Heart right ventricle (tissue), 16 donors: ENCODE data around the gene FXR1. TPM values are rescaled to one million over a fixed set of nuclear protein-coding genes. Genes with fewer than 3 reads are reported as not detected.

Experiments used
- ATAC-seq, 8 donors: fragments of 200-7000 bp; cut with Tn5 transposase; one replicate each; pipeline ENCODE4 v1.9.1; 2020; ENCODE audit warnings: mild to moderate bottlenecking in 8 of 8, moderate library complexity in 8 of 8, moderate number of reproducible peaks in 1 of 8
- DNase-seq, 2 donors: peaks; one replicate each; pipeline ENCODE4 v3.0.0-alpha.2; 2020
- H3K27ac ChIP-seq, 10 donors: fragments of 200-600 bp; sonication (generic) in 2 of 10; one replicate each; pipeline versions ENCODE4 v1.5.0 to v1.8.0; 2020 to 2022; ENCODE audit warnings: mild to moderate bottlenecking in 3 of 10
- H3K27me3 ChIP-seq, 7 donors: fragments of 200-600 bp; one replicate each; pipeline ENCODE4 v1.8.0; 2021 to 2022; ENCODE audit warnings: mild to moderate bottlenecking in 2 of 7
- H3K36me3 ChIP-seq, 9 donors: fragments of 200-600 bp; sonication (generic) in 1 of 9; one replicate each; pipeline versions ENCODE4 v1.5.0 to v1.8.0; 2020 to 2022; ENCODE audit warnings: mild to moderate bottlenecking in 2 of 9
- H3K4me1 ChIP-seq, 9 donors: fragments of 200-600 bp; sonication (generic) in 1 of 9; one replicate each; pipeline versions ENCODE4 v1.5.0 to v1.8.0; 2020 to 2022; ENCODE audit warnings: mild to moderate bottlenecking in 4 of 9
- H3K4me3 ChIP-seq, 10 donors: fragments of 200-600 bp; sonication (generic) in 2 of 10; one replicate each; pipeline versions ENCODE4 v1.5.0 to v1.8.0; 2020 to 2022; ENCODE audit warnings: mild to moderate bottlenecking in 7 of 10, moderate library complexity in 2 of 10
- H3K9me3 ChIP-seq, 11 donors: fragments of 200-600 bp in 10 of 11; sonication (generic) in 2 of 11; one replicate each; pipeline versions ENCODE4 v1.5.0 to v1.8.0; 2013 to 2022; ENCODE audit warnings: mild to moderate bottlenecking in 2 of 11, control low read depth in 1 of 11, moderate library complexity in 1 of 11
- CTCF ChIP-seq, 9 donors: fragments of 200-600 bp; sonication (generic) in 2 of 9; IDR thresholded peaks; one replicate each; pipeline versions ENCODE4 v1.5.0 to v1.8.0; 2021 to 2022; ENCODE audit warnings: antibody characterized with exemption in 9 of 9, mild to moderate bottlenecking in 5 of 9, moderate library complexity in 1 of 9
- whole genome bisulfite sequencing, 2 donors: extraction: QIAGEN DNeasy Blood & Tissue Kit; methylation state at CpG; one replicate each; pipeline ENCODE4 v1.1.7; 2013; ENCODE audit warnings: inconsistent platforms in 1 of 2; 5-methylcytosine and 5-hydroxymethylcytosine counted together
- intact Hi-C, 10 donors: fragments of 100-400 bp; cut with DNase I; formaldehyde crosslinking; loops; one replicate each; pipeline versions ENCODE4 v1.11.1 to v1.14.2; 2022
- polyA plus RNA-seq, 2 donors: library from polyadenylated mRNA; stranded (reverse); fragments of 200-250 nt; gene quantifications; one replicate each; pipeline ENCODE4 v1.2.3, GENCODE V29; 2013
- total RNA-seq, 10 donors: library from RNA; stranded (reverse); fragmentation: NEBNext Ultra II Directional in 3 of 10; extraction: Animal tissue kit (Norgen Biotek cat#: 25700) in 3 of 10; gene quantifications; one replicate each; pipeline versions ENCODE4 v1.2.1 to v1.2.4, GENCODE V29; 2021 to 2023
- donor health status: Arrhythmogenic right ventricular cardiomyopathy.
- donor health status: ischemic (EF 13 %, LVEDD 7.1; RV severe dilation, severe dysfunction).
- donor health status: healthy with polysubstance abuse.
- donor health status: DM: no; HTN: yes; CAD: no.
- donor health status: DM: no; HTN: no; CAD: no.
- donor health status: ischemic (EF 25% LVEDD 6.9; RV normal size, moderate dysfunction).
- donor health status: ischemic (EF 25% LVEDD 5.7; RV mildly dilated, moderate dysfunction).
- donor health status: healthy.
- donor health status: DM: yes; HTN: yes; CAD: no.
- donor health status: Ischemic cardiomyopathy.
- donor health status: ischemic (EF 35%, LVEDD 5.7; RV mildly dilated, moderate dysfunction).
- donor health status: nonischemic (EF 11% LVEDD 7.7; RV severe dilation, severe dysfunction).
- donor health status: DM: yes; HTN: yes; CAD: no.
- donor health status: PGD.
- donor health status: ischemic (EF 29% LVEDD 5.4; RV normal size, mild dysfunction).
- donor health status: nonischemic (EF 23%, LVEDD 6.1; RV moderate dilation, normal function).

Gene FXR1
- total and polyA plus RNA-seq, 12 donors, result 69.6 to 314 (median 268) TPM

- 83 to 93% methylated on average over 3 of the region's 3 CpGs for WGBS, 2 donors
- intact Hi-C loops, result no loop called here
- peaks cover 0 to 7% (median 0%) of the 10 kb centered on the region in 9 donors for H3K4me1 ChIP-seq
These were observed 48.6 kb downstream of the FXR1 start for GRCh38 chr3:180961087-180961486.

GRCh38 chr3:180961552-180961951, 49.1 kb downstream of the FXR1 start:
- WGBS, 2 donors, result 95 to 98% methylated on average over 1 of the region's 1 CpG
- no peak for TF ChIP-seq CTCF (IDR thresholded peaks at IDR 0.05)
- no peak for ATAC-seq
- no peak overlapping the region for H3K4me3 ChIP-seq
- no peak for DNase-seq
- peaks cover 0 to 7% (median 0%) of the 10 kb centered on the region in 9 donors for H3K4me1 ChIP-seq
- intact Hi-C loops, result no loop called here
- no peaks in the 10 kb centered on the region for H3K9me3 ChIP-seq
- no peaks in the 10 kb centered on the region for H3K27me3 ChIP-seq
- H3K36me3 ChIP-seq, result peaks cover 0 to 100% (median 57%) of the 10 kb centered on the region in 9 donors
- no peak overlapping the region for H3K27ac ChIP-seq

More at GRCh38 chr3:180961087-180961486, 48.6 kb downstream of the FXR1 start:
- ATAC-seq (no peak), DNase-seq (no peak)
- Histone ChIP-seq H3K27ac (no peak overlapping the region), H3K9me3 (no peaks in the 10 kb centered on the region), H3K27me3 (no peaks in the 10 kb centered on the region), H3K4me3 (no peak overlapping the region), H3K36me3 (peaks cover 0 to 100% (median 62%) of the 10 kb centered on the region in 9 donors)
- TF ChIP-seq CTCF (IDR thresholded peaks at IDR 0.05), result no peak

DNA sequence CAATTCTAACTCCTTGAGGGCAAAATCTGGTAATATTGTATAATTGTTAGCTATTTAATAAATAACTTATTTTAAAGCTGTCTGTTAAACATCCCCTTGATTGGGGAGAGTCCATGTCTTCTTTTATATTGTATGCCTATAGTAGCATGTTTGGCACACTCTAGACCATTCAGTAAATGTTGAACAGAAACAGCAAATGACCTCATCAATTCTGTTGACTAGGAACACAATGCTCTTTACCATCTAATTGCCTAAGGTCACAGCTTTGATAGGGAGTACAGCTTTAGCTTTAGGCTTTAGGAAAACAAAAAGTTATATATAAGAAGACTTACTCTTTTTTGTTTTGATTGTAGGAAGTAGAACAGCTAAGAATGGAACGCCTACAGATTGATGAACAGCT, 50.1 kb downstream of the FXR1 start:
- TF ChIP-seq CTCF (IDR thresholded peaks at IDR 0.05), result no peak
- Histone ChIP-seq H3K4me1 (peaks cover 0 to 7% (median 0%) of the 10 kb centered on the region in 9 donors), H3K36me3 (peaks cover 0 to 100% (median 47%) of the 10 kb centered on the region in 9 donors), H3K27ac (no peak overlapping the region), H3K9me3 (no peaks in the 10 kb centered on the region), H3K27me3 (no peaks in the 10 kb centered on the region), H3K4me3 (no peak overlapping the region)
- intact Hi-C loops, result no loop called here
- DNase-seq, result no peak
- ATAC-seq, result peak in 1 of 8 donors; percentile 55
- 90 to 95% methylated on average over 1 of the region's 1 CpG for WGBS, 2 donors

- Histone ChIP-seq H3K36me3 (peaks cover 0 to 97% (median 35%) of the 10 kb centered on the region in 9 donors), H3K27me3 (no peaks in the 10 kb centered on the region), H3K9me3 (no peaks in the 10 kb centered on the region), H3K4me3 (no peak overlapping the region), H3K4me1 (peaks cover 0 to 7% (median 0%) of the 10 kb centered on the region in 9 donors), H3K27ac (no peak overlapping the region)
- DNase-seq, result no peak
- ATAC-seq, result no peak
- WGBS, 2 donors, result 97 to 100% methylated on average over 6 of the region's 6 CpGs
- intact Hi-C loops, result loop anchor here in 1 of 10 donors (5.0 kb wide), 1 partner anchor 59 kb away; the partner anchor contains the start of gene FXR1
- no peak for TF ChIP-seq CTCF (IDR thresholded peaks at IDR 0.05)
These were observed 58.5 kb downstream of the FXR1 start for GRCh38 chr3:180970931-180971330.
